Measurements from ENCODE around the gene TBX3. TPM values are rescaled to one million over a fixed set of nuclear protein-coding genes. Genes with fewer than 3 reads are reported as not detected.
"Not testable (repeated sequence)": the region's sequence is repeated elsewhere in the genome, so short reads cannot be mapped to it uniquely, and the experiment has no call there.

Gene TBX3
- polyA plus RNA-seq (2012; ENCODE audit: insufficient read depth, insufficient read length) = not detected

DNA sequence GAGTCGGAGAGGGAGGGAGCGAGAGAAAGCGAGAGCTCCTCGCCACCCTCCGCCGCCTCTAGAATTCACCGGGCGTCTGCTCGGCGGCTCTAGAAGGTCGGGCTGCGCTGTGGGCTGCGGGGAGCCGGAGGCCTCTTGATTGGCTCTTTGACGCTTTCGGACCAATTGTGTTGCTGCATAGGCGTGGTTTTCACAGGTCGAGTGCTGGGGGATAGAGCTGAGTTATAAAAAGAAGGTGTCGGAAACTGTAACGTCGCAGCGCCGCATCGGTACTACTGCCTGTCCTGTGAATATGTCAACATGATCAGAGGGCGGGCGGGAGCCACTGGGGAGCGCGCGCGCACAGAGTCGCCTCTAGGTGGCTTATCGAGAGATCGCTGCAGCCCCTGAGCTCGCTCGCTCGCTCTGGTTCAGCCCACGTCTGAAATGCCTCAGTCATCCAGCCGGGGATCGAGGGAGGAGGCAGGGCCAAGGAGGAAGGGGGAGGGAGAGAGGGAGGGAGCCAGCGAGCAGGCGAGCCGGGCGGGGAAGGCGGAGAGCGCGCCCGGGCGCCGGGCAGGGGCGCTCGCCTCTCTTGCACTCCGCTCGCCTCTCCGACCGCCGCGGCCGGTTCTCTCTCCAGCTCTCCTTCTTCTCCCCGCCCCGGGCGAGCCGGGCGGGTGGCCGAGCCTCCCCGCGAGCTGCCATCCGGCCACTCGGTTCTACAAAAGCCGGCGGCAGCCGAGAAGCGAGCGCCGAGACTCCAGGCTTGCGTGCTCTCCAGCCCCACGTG lies at the start of gene TBX3:
TBX3 (minus strand) TSS at position 78 of the 772 bp plus-strand sequence. CDS start 975 bp downstream, outside the sequence.
- H3K4me3 ChIP-seq (ENCODE audit: low read length) = no peak within 1 kb of the TSS
- peak; percentile 1 for DNase-seq (ENCODE audit: low read depth, low spot score)

DNA sequence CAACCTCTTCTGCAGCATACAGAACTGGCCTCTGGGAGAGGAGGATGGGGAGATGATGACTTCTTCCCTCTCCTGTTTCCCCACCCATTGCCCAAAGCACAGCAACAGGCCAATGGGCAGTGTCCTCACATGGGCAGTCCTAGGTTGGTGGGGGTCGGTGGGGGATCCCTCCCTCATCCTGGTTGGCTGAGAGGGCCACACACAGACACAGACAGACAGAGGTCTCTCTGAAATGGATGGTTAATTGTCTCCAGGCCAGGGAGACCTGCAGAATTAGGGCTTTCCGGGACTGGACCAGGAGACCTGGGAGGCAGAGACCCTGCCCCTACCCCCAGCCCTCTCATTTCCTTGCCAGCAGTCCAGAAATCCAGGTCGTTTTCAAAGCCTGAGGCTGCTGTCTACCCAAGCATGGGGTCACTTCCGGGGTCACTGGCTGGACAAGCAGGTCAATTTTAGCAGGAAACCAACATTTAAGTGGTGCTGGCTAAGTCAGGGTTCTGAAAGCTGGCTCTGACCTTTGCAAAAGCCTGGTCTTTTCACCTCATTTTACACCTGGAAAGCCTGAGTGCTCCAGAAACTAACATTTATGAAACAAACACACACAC lies 48.6 kb upstream of the TBX3 start:
- no peak overlapping the region for H3K4me3 ChIP-seq (ENCODE audit: low read length)
- no peak for DNase-seq (ENCODE audit: low read depth, low spot score)

DNA sequence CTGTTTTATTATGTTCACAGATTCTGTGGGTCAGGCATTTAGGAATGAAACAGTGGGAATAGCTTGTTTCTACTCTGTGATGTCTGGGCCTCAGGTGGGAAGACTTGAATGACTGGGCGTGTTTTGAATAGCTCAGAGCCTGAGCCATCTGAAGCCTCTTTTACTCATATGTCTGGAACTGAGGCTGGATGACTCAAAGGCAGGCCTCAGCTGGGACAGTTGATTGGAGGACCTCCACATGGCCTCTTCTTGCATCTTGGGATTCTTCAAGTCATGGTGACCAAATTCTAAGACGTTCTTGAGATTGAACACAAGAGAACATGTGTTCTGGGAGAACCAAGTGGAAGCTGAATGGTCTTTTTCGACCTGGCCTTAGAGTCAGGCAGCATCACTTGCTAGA lies 45.8 kb upstream of the TBX3 start:
- DNase-seq (ENCODE audit: low read depth, low spot score) = no peak
- H3K4me3 ChIP-seq (ENCODE audit: low read length) = no peak overlapping the region

DNA sequence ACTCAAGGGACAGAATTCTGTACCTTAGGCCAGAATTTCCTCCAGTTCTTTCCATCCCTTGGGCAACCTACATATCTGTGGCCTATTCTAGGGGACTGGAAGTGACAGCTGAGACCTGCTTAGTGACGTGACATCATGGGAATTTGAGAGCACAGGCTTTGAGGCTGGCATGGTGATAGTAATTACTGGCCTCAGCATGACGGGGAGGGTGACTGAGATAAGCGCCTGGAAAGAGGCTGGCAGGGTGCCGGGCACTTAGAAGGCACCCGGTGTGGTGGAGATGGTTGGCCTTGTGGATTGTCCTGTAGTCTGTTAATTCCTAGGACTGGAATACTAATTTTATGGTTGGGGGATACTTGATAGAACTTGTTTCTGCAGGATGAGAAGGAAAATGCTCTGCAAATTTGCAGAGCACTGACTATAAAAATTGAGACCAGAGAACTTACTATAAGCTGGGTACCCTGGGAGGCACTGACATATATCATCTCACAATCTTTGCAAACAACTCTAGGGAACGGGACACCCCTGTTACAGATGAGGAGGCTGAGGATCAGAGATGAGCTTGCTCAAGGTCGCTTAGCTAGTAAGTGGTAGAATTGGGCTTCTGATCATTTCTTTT lies 42.2 kb upstream of the TBX3 start:
- DNase-seq (ENCODE audit: low read depth, low spot score) = no peak
- H3K4me3 ChIP-seq (ENCODE audit: low read length) = no peak overlapping the region

DNA sequence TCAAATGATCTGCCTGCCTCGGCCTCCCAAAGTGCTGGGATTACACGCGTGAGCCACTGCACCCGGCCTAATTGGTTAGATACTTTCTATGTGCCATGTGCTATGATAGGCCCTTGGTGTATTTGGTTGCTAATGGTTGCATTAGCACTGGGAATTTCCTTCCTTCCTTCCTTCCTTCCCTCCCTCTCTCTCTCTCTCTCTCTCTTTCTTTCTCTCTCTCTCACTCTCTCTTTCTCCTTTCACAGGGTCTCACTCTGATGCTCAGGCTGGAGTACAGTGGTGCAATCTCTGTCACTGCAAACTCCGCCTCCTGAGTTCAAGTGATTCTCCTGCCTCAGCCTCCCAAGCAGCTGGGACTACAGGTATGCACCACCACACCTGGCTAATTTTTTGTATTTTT lies 38.2 kb upstream of the TBX3 start:
- not testable (repeated sequence) for DNase-seq (ENCODE audit: low read depth, low spot score); H3K4me3 ChIP-seq (ENCODE audit: low read length)

DNA sequence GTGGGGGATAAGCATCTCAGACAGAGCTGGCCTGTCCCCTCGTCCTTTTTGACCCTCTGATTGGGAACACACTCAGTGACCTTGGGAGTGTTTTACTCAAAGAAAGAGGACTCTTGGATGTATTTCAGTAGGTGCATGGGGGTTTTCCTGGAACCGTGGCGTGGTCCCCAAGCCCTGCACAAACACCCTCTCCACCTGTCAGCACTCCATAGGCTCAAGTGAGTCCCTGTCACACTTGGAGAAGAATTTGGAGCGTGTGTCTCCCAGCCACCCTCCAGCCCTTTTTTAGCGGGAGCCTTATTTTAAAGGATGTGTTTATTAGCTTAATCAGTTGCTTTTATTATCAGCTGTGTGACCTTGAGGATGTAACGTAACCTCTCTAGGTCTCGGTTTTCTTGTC lies 37.3 kb upstream of the TBX3 start:
- no peak overlapping the region for H3K4me3 ChIP-seq (ENCODE audit: low read length)
- no peak for DNase-seq (ENCODE audit: low read depth, low spot score)

DNA sequence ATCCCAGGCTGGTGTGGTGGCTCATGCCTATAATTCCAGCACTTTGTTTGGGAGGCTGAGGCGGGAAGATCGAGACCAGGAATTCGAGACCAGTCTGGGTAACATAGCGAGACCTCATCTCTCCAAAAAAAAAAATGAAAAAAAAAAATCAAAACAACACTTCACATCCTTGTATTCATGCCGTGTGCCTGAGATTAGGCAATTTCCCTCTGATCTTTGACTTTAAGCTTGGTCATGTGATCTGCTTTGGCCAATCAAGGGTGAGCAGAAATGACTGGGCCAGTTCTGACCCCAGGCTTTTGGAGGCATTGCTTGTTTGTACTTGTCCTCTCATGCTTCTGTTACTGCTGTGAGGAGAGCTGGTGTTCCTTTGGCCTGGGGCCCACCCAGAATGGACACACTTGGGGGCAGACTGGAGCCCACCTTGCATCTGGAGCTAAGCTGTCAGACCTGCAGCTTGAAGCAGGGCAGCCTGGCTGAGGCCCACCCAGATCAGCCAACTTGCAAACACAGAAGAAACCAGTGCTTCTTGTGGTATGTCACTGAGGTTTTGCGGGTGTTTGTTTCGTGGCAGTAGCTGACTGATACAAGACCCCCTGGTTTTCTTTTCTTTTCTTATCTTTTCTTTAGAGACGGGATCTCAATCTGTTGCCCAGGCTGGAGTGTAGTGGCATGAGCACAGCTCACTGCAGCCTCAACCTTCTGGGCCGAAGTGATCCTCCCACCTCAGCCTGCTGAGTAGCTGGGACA lies 29.7 kb upstream of the TBX3 start:
- DNase-seq (ENCODE audit: low read depth, low spot score) = no peak
- H3K4me3 ChIP-seq (ENCODE audit: low read length) = no peak overlapping the region

DNA sequence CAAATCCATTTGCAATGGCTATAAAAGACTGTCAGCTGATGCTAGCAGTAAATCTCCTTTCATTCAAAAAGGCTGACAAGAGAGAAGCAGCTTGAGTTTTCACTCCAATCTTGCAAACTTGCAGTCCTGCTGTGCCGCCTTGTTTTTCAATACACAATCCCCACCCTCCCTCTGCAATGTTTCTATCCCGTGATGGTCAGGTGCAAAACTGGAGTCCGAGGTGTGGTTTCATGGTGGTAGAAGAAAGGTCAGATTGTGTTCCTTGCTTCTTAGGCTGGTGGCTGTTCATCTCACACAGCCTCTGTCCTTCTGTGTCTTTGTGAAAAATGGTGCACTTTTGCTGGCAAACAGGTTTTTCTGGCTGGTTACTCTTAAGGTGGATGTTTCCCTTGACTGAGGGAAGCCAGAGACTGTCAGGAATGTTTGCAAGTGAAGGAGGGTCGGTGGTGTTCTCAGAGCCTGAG lies 27.7 kb upstream of the TBX3 start:
- no peak overlapping the region for H3K4me3 ChIP-seq (ENCODE audit: low read length)
- DNase-seq (ENCODE audit: low read depth, low spot score) = no peak

DNA sequence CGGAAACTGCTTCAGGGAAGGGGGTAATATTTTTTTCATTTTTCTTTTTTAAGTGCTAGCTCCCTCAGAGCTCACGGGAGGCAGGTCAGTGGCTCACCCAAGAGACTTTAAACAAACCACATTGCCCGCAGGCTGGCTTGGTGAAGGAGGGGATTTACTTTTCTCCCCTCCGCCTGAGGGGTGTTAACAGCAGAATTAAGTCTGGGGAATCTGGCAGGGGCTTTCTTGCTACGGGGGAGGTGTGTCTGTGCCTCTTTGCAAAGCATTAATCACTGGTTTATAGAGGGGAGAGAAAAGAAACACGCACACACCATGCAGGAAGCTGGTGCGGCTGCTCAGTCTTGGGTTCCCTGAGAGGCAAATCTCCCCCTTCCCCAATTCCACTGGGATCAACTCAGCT lies 26.2 kb upstream of the TBX3 start:
- no peak for DNase-seq (ENCODE audit: low read depth, low spot score)
- no peak overlapping the region for H3K4me3 ChIP-seq (ENCODE audit: low read length)

DNA sequence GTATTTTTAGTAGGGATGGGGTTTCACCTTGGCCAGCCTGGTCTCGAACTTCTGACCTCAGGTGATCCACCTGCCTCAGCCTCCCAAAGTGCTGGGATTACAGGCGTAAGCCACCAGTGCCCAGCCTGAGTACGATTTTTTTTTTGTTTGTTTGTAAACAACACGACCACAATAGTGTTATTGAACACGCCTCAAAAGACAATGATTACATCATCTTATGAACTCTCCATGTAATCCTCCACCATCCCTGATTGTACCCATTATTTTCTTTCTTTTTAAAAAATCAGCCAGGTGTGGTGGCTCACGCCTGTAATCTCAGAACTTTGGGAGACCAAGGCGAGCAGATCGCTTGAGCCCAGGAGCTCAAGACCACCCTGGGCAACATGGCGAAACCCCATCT lies 25.1 kb upstream of the TBX3 start:
- no peak overlapping the region for H3K4me3 ChIP-seq (ENCODE audit: low read length)
- DNase-seq (ENCODE audit: low read depth, low spot score) = no peak

DNA sequence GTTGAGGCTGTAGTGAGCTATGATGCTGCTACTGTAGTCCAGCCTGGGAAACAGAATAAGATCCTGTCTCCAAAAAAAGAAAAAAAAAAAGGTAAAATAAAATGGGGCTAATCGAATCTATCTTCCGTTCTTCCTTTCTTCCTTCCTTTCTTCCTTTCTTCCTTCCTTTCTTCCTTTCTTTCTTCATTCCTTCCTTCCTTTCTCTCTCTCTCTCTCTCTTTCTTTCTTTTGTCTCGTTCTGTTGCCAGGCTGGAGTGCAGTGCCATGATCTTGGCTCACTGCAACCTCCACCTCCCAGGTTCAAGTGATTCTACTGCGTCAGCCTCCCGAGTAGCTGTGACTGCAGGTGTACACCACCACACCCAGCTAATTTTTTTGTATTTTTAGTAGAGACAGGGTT lies 24.6 kb upstream of the TBX3 start:
- H3K4me3 ChIP-seq (ENCODE audit: low read length); DNase-seq (ENCODE audit: low read depth, low spot score): not testable (repeated sequence)

DNA sequence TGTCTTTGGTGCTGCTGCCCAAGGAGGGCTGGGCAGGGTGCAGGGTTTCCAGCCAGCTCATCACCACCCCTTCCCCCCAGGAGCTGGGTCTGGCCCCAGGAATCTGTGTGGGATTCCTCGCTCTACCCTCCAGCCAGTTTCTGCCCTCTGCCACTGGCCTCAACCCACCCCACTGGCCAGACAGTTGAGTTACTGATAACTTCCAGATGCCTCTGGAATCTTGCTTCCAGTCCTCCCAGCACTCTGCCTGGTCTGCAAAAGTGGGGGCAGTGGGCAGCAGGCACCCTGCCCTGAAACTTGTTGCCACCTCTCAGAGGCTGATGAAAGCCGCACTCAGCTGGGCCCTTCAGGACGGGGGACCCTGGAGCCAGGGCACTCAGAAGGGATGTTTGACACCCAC lies 20.1 kb upstream of the TBX3 start:
- no peak for DNase-seq (ENCODE audit: low read depth, low spot score)
- H3K4me3 ChIP-seq (ENCODE audit: low read length) = no peak overlapping the region

DNA sequence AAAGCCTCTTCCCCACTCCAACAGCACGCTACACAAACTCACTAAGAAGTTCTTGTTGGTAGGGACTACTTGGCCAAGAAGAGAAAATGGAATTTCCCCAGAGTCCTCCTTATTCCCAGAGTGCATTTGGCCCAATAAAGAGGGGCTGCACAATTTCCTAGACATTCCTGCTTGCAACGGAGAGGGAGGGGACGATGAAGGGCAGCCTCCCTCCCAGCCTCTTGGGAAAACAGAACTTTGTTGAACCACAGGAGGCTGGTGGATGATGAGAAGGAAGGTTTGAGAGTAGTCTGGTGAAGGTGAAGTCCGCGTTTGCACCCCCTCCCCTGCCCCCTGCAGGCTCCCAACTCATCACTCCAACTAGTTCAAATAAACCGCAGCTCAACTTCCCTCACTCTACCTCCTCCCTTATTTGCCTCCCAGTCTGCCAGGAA lies 19.1 kb upstream of the TBX3 start:
- no peak overlapping the region for H3K4me3 ChIP-seq (ENCODE audit: low read length)

DNA sequence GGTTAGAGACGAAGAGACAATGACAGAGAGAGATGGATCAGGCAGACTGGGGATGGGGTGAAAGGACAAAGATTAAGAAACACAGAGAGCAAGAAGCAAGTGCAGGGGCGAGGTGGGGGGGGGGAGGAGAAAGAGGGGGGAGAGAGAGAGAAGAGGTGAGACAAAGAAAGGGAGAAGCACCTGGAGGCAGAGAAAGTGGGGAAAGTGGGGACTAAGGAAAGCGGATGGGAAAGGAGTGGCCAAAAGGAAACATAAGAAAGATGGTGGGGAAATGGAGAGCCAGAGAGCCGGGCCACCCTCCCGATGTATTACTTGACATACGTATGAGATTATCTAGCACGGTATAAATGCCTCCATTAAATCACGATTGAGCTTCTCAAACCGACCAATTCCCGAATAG lies 18.5 kb upstream of the TBX3 start:
- no peak overlapping the region for H3K4me3 ChIP-seq (ENCODE audit: low read length)
- no peak for DNase-seq (ENCODE audit: low read depth, low spot score)

More for the DNA sequence above, 19.1 kb upstream of the TBX3 start:
- DNase-seq (ENCODE audit: low read depth, low spot score) = no peak

DNA sequence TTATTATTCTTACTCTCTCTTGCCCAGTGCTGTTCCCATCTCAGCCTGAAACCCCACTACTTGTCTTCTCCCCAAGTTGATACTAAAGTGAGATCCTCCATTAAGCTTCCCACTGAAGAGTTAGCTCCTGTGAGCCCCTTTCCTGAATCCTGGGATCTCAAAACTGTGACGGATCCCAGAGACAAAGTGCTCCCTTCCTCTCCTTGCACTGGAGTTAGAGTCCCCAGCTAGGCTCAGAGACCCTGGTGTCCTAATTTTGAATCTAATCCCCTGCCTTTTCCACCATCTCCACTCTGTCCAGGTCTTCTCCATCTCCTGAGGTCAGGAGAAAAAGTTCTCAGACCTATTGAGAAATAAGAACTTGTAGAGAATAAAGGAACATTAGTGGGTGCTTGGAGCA lies 17.6 kb upstream of the TBX3 start:
- no peak for DNase-seq (ENCODE audit: low read depth, low spot score)
- H3K4me3 ChIP-seq (ENCODE audit: low read length) = no peak overlapping the region

DNA sequence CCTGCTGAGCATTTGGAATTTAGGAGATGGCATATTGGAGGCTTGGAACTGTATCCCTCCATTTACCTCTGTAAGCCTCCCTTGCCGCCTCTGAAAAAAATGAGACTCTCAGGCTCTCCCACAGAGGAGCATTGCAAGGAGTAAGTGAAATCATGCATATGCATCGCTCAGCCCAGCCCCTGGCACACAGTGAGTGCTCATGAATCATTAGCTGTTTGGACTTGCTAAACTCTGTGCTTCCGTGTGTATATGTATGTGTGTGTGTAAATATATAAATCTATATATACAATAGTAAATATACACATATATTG lies 17.1 kb upstream of the TBX3 start:
- no peak overlapping the region for H3K4me3 ChIP-seq (ENCODE audit: low read length)
- no peak for DNase-seq (ENCODE audit: low read depth, low spot score)

DNA sequence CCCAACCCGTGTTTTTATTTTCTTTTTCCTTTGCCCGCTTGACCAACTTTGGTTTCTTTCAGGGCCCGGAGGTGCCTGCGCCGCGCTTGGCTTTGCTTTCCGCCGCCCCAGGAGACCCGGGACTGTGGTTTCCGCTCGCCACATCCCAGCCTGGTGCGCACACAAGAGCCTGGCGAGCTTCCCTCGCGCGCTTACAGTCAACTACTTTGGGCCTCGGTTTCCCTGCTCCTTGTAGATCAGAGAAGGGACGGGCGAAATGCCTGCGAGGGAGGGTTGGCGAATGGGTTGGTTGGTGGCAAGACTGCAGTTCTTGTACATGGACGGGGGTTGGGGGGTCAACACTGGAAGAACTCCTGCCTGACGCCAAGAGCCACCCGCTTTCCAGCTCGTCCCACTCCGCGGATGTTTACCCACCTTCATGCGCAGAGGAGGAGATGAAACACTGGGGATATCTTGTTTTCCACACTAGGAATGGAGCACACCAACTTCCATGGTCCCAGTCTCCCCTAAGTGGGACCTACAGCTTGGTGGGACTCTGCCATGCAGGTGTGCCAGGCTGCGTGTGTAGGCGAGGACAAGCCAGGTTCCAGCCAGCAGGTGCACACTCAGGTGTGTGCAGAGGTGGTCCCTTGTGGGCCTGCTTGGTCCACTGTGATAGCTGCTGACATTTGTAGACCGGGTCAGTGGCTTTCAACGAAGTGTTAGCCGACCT lies 16.6 kb upstream of the TBX3 start:
- no peak for DNase-seq (ENCODE audit: low read depth, low spot score)

DNA sequence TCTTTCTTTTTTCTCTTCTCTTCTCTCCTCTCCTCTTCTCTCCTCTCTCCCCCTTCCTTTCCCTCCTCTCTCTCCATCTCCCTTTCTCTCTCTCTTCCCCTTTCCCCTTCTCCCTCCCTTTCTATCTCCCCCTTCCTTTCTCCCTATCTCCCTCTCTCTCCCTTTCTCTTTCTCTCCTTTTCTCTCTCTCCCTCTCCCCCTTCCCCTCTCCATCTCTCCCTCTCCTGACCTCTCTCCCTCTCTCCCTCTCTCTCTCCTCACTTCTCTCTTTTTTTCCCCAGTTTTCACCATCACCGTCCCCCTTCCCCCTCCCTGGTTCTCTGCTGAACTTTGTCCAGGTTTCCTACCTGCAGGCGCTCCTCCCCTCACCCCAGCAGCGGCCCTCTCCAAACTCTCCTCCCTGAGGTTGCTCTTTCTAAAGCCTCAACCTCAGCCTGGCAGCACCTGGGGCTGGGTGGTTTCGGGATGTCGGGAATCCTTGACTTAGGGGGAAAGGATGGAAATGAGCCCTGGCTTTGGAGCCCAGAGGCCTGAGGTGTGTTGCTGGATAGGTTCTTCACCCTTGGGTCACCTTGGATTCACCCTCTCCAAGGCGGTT lies 14.7 kb upstream of the TBX3 start:
- H3K4me3 ChIP-seq (ENCODE audit: low read length) = no peak overlapping the region
- no peak for DNase-seq (ENCODE audit: low read depth, low spot score)

More for the DNA sequence above, 16.6 kb upstream of the TBX3 start:
- H3K4me3 ChIP-seq (ENCODE audit: low read length) = no peak overlapping the region
